SK-N-SH treated with all-trans-retinoic acid at 6 μM for 48 hours (cell line): ENCODE measurements around the gene PPARG.

Source experiments
- ATAC-seq: fragments of 200-7000 bp; cut with Tn5 transposase; 3 replicates; pipeline ENCODE4 v1.9.1; 2020; ENCODE audit warnings: mild to moderate bottlenecking, moderate library complexity
- BACH2 ChIP-seq: fragments of 250-450 bp; sonication (Bioruptor Pico); IDR thresholded peaks from 2 replicates; pipeline ENCODE4 v1.9.0; 2021; ENCODE audit warnings: mild to moderate bottlenecking, borderline replicate concordance
- CSDC2 ChIP-seq: fragments of 250-450 bp; sonication (Bioruptor Pico); IDR thresholded peaks from 2 replicates; pipeline ENCODE4 v1.5.0; 2020; ENCODE audit warnings: mild to moderate bottlenecking, moderate library complexity
- ESRRG ChIP-seq: fragments of 250-450 bp; sonication (Bioruptor Pico); IDR thresholded peaks from 2 replicates; pipeline ENCODE4 v1.6.1; 2021; ENCODE audit warnings: mild to moderate bottlenecking
- GLIS3 ChIP-seq: fragments of 250-450 bp; sonication (Bioruptor Pico); IDR thresholded peaks from 2 replicates; pipeline ENCODE4 v1.5.0; 2020; ENCODE audit warnings: mild to moderate bottlenecking, moderate library complexity
- ISL1 ChIP-seq: fragments of 250-450 bp; sonication (Bioruptor Pico); IDR thresholded peaks from 2 replicates; pipeline ENCODE4 v2.1.2; 2022; ENCODE audit warnings: mild to moderate bottlenecking, moderate library complexity
- OSR1 ChIP-seq: fragments of 250-450 bp; sonication (Bioruptor Pico); IDR thresholded peaks from 2 replicates; pipeline ENCODE4 v1.8.0; 2022; ENCODE audit warnings: moderate library complexity, mild to moderate bottlenecking, inconsistent platforms
- PATZ1 ChIP-seq: fragments of 250-450 bp; sonication (Bioruptor Pico); IDR thresholded peaks from 2 replicates; pipeline ENCODE4 v1.8.0; 2020; ENCODE audit warnings: mild to moderate bottlenecking, moderate library complexity, borderline replicate concordance
- PPARA ChIP-seq: fragments of 250-450 bp; sonication (Bioruptor Pico); IDR thresholded peaks from 2 replicates; pipeline ENCODE4 v1.5.0; 2020; ENCODE audit warnings: mild to moderate bottlenecking, borderline replicate concordance
- RARB ChIP-seq: fragments of 250-450 bp; sonication (Bioruptor Pico); IDR thresholded peaks from 2 replicates; pipeline ENCODE4 v1.8.0; 2021; ENCODE audit warnings: mild to moderate bottlenecking, moderate library complexity
- SNAI2 ChIP-seq: fragments of 250-450 bp; sonication (Bioruptor Pico); IDR thresholded peaks from 2 replicates; pipeline ENCODE4 v1.5.0; 2020; ENCODE audit warnings: mild to moderate bottlenecking, moderate library complexity
- TCF4 ChIP-seq: fragments of 250-450 bp; sonication (Bioruptor Pico); IDR thresholded peaks from 2 replicates; pipeline ENCODE4 v1.8.0; 2021; ENCODE audit warnings: mild to moderate bottlenecking, moderate library complexity, borderline replicate concordance
- TOX ChIP-seq: fragments of 250-450 bp; sonication (Bioruptor Pico); IDR thresholded peaks from 2 replicates; pipeline ENCODE4 v1.8.0; 2021; ENCODE audit warnings: mild to moderate bottlenecking, moderate library complexity, borderline replicate concordance
- TSHZ2 ChIP-seq: fragments of 250-450 bp; sonication (Bioruptor Pico); IDR thresholded peaks from 2 replicates; pipeline ENCODE4 v1.5.0; 2020; ENCODE audit warnings: mild to moderate bottlenecking, moderate library complexity
- ZC3H10 ChIP-seq: fragments of 250-450 bp; sonication (Bioruptor Pico); IDR thresholded peaks from 2 replicates; pipeline ENCODE4 v1.5.1; 2021; ENCODE audit warnings: mild to moderate bottlenecking, moderate library complexity
- ZFP3 ChIP-seq: fragments of 250-450 bp; sonication (Bioruptor Pico); IDR thresholded peaks from 2 replicates; pipeline ENCODE4 v1.5.0; 2020; ENCODE audit warnings: mild to moderate bottlenecking, moderate library complexity
- ZFP30 ChIP-seq: fragments of 450-650 bp; formaldehyde crosslinking; IDR thresholded peaks from 2 replicates; pipeline ENCODE4 v1.5.0; 2022; ENCODE audit warnings: mild to moderate bottlenecking, moderate library complexity
- ZNF565 ChIP-seq: fragments of 450-650 bp; formaldehyde crosslinking; conservative IDR thresholded peaks from 2 replicates; pipeline ENCODE4 v1.5.0; 2020; ENCODE audit warnings: low read depth, mild to moderate bottlenecking, moderate library complexity
- ZNF70 ChIP-seq: fragments of 450-650 bp; formaldehyde crosslinking; IDR thresholded peaks from 2 replicates; pipeline ENCODE4 v1.5.0; 2020; ENCODE audit warnings: mild to moderate bottlenecking, moderate library complexity
- ZNF8 ChIP-seq: fragments of 450-650 bp; formaldehyde crosslinking; IDR thresholded peaks from 2 replicates; pipeline ENCODE4 v1.5.0; 2020; ENCODE audit warnings: mild to moderate bottlenecking, moderate library complexity
- TF ChIP-seq, protein P1 (sequence below): fragments of 250-450 bp; sonication (Bioruptor Pico); IDR thresholded peaks from 2 replicates; pipeline ENCODE4 v1.5.1; 2020; ENCODE audit warnings: low read depth, mild to moderate bottlenecking, moderate library complexity
- TF ChIP-seq, protein P2 (sequence below): fragments of 250-450 bp; sonication (Bioruptor Pico); IDR thresholded peaks from 2 replicates; pipeline ENCODE4 v1.8.0; 2021; ENCODE audit warnings: low read depth, mild to moderate bottlenecking, moderate library complexity, borderline replicate concordance
- TF ChIP-seq, protein P3 (sequence below): fragments of 250-450 bp; sonication (Bioruptor Pico); IDR thresholded peaks from 2 replicates; pipeline ENCODE4 v1.5.1; 2021; ENCODE audit warnings: mild to moderate bottlenecking, moderate library complexity

PPARG gene

DNA sequence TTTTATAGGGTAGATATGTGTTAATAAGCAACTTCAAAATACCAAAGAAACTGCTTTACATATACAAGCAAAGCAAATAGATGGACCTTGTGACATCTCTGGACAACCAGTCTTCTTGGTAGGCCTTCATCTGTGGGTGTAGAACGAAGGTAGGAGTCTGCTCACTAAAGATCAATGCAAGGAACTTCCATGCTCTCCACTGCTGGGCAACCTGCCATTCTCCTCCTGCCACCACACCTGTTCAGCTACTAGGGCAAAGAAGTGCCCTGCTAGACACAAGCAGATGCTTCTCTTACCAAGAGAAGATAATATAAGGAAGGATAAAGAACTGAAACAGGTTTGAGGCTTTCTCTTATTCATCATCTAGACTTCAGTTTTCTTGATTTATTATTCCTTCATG is 12.6 kb downstream of the PPARG start:
- ATAC-seq, result no peak
- TF ChIP-seq ISL1 (CRISPR knock-in tag) (no peak), SNAI2 (no peak), ZNF565 (no peak), TOX (CRISPR knock-in tag) (no peak)

GRCh38 chr3:12302564-12302963 is 13.7 kb downstream of the PPARG start:
- TF ChIP-seq PPARA (no peak), ZNF70 (peak; percentile 92), ISL1 (CRISPR knock-in tag) (peak; percentile 36; the same call in 1 of the 2 replicates), CSDC2 (CRISPR knock-in tag) (peak; percentile 61; the same call in 1 of the 2 replicates), ZC3H10 (CRISPR knock-in tag) (no peak)
- TF ChIP-seq, protein P1, sequence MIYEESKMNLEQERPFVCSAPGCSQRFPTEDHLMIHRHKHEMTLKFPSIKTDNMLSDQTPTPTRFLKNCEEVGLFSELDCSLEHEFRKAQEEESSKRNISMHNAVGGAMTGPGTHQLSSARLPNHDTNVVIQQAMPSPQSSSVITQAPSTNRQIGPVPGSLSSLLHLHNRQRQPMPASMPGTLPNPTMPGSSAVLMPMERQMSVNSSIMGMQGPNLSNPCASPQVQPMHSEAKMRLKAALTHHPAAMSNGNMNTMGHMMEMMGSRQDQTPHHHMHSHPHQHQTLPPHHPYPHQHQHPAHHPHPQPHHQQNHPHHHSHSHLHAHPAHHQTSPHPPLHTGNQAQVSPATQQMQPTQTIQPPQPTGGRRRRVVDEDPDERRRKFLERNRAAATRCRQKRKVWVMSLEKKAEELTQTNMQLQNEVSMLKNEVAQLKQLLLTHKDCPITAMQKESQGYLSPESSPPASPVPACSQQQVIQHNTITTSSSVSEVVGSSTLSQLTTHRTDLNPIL (CRISPR knock-in tag), result no peak
- no peak for ATAC-seq

GRCh38 chr3:12303534-12303933 is 14.7 kb downstream of the PPARG start:
- TF ChIP-seq OSR1 (CRISPR knock-in tag) (no peak), PPARA (no peak), TOX (CRISPR knock-in tag) (peak; percentile 71; the same call in 1 of the 2 replicates), ZNF8 (CRISPR knock-in tag) (no peak), PATZ1 (CRISPR knock-in tag) (peak; percentile 76; the same call in 1 of the 2 replicates), ISL1 (CRISPR knock-in tag) (peak; percentile 94), ZFP3 (CRISPR knock-in tag) (peak; percentile 69; the same call in 1 of the 2 replicates), RARB (CRISPR knock-in tag) (no peak), TCF4 (CRISPR knock-in tag) (peak; percentile 45), ZFP30 (CRISPR knock-in tag) (no peak), GLIS3 (CRISPR knock-in tag) (peak; percentile 82), ZNF70 (no peak), ZC3H10 (CRISPR knock-in tag) (no peak), SNAI2 (no peak), TSHZ2 (CRISPR knock-in tag) (no peak), ZNF565 (no peak), BACH2 (CRISPR knock-in tag) (no peak), ESRRG (no peak), CSDC2 (CRISPR knock-in tag) (no peak)
- TF ChIP-seq, protein P2, sequence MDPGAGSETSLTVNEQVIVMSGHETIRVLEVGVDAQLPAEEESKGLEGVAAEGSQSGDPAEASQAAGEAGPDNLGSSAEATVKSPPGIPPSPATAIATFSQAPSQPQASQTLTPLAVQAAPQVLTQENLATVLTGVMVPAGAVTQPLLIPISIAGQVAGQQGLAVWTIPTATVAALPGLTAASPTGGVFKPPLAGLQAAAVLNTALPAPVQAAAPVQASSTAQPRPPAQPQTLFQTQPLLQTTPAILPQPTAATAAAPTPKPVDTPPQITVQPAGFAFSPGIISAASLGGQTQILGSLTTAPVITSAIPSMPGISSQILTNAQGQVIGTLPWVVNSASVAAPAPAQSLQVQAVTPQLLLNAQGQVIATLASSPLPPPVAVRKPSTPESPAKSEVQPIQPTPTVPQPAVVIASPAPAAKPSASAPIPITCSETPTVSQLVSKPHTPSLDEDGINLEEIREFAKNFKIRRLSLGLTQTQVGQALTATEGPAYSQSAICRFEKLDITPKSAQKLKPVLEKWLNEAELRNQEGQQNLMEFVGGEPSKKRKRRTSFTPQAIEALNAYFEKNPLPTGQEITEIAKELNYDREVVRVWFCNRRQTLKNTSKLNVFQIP (CRISPR knock-in tag), result peak; percentile 68; the same call in 1 of the 2 replicates
- TF ChIP-seq, protein P1 (CRISPR knock-in tag), result no peak; the same call in 1 of the 2 replicates
- TF ChIP-seq, protein P3, sequence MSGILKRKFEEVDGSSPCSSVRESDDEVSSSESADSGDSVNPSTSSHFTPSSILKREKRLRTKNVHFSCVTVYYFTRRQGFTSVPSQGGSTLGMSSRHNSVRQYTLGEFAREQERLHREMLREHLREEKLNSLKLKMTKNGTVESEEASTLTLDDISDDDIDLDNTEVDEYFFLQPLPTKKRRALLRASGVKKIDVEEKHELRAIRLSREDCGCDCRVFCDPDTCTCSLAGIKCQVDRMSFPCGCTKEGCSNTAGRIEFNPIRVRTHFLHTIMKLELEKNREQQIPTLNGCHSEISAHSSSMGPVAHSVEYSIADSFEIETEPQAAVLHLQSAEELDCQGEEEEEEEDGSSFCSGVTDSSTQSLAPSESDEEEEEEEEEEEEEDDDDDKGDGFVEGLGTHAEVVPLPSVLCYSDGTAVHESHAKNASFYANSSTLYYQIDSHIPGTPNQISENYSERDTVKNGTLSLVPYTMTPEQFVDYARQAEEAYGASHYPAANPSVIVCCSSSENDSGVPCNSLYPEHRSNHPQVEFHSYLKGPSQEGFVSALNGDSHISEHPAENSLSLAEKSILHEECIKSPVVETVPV, result no peak
- peak; percentile 88 for ATAC-seq
